GM21423 (cell line): ENCODE data around the gene STPG3.

ENCODE experiments used
- ATAC-seq: cut with Tn5 transposase; IDR thresholded peaks from one replicate; pipeline ENCODE4 v1.9.1; 2021; ENCODE audit warnings: mild to moderate bottlenecking, moderate library complexity; ENCODE audit not compliant: unreplicated experiment

Gene STPG3

DNA sequence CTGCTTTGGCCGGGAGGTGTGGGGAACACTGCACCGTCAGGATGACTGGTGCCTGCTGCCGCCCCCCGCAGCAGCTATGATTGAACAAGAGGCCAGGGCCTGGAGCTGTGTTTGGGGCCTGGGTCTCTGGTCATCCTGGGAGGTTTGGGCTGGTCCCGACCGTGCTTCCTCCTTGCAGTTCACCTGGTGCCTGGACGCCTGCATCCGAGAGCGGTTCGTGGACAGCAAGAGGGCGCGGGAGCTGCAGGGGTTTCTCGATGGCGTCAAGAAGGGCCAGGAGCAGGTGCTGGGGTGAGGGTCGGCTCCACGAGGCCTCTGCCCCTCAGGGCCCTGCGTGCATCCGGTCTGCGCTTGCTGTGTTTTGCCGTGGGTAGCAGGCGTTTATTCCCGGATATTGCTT lies 13.0 kb downstream of the STPG3 start:
- ATAC-seq: no peak

DNA sequence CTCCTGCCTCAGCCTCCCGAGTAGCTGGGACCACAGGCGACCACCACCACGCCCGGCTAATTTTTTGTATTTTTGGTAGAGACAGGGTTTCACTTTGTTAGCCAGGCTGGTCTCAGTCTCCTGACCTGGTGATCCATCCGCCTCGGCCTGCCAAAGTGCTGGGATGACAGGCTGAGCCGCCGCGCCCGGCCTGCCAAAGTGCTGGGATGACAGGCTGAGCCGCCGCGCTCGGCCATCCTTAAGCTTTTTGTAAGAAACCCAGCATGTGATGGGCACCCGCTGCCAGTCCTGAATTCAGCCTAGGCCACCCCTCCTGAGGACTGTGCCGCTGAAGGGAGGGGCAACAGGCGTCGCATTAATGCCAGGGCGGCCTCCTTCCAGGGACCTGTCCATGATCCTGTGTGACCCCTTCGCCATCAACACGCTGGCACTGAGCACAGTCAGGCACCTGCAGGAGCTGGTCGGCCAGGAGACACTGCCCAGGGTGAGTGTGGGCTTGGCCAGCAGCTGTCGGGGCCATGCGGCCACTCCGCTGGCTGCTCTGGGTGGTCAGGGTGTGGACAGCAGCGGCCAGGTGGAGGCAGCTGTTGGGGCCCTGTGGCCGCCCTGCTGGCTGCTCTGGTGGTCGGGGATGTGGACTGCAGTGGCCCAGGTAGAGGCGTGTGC lies 14.5 kb downstream of the STPG3 start:
- ATAC-seq: no peak

DNA sequence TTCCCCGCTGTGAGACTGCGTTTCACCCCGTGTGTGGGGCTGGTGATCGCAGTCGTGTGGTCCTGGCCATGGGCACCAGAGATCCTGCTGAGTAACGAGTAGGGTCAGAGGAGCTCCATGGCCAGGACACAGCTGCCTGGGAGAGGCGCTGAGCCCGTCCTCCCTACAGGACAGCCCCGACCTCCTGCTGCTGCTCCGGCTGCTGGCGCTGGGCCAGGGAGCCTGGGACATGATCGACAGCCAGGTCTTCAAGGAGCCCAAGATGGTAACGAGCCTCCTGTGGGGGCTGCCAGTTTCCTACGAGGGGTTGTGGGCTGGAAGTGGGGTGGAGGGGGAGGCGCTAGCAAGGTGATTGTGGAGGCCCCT lies 15.1 kb downstream of the STPG3 start:
- no peak for ATAC-seq

DNA sequence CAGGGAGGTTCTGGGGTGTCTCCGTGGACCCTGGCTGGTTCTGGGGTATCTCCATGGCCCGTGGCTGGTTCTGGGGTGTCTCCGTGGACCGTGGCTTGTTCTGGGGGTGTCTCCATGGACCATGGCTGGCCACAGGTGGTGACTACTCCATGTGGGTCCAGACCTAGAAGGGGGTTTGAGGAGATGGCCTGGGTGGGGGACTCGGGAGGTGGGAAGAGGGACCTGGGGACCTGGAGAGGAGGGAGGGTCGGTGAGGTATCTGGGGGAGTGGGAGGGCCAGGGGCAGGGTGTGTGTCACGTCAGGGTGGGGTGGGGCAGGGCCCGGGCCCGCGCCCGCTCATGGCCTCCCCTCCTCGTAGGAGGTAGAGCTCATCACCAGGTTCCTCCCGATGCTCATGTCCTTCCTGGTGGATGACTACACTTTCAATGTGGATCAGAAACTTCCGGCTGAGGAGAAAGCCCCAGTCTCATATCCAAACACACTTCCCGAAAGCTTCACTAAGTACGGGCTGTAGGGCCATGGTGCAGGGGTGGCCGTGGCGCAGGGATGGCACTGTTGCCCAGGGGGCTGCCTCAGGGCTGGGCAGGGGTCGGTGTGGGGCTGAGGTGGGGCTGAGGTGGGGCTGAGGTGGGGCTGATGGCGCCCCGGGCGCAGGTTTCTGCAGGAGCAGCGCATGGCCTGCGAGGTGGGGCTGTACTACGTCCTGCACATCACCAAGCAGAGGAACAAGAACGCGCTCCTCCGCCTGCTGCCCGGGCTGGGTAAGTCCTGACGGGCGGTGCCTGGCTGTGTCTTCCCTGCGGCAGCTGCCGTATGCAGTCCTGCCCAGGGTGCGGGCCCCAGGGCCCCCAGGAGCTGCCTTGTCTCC lies 15.7 kb downstream of the STPG3 start:
- ATAC-seq: no peak

DNA sequence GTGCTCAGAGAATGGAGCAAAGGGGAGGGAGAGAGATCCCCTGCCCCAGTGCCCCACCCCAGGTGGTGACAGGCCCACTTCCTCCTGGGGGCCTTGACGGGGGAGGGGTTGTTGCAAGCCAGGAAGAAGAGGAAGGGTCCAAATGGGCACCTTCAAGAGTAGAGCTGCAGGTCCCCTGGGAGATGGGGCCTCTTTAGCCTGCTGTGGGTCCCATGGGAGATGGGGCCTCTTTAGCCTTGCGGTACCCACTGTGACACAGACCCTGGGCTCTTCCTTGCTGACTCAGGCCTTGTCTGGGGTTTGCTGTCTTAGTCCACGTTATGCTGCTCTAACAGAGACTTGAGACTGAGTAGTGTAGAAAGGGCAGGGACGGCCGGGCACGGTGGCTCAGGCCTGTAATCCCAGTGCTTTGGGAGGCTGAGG lies 16.9 kb downstream of the STPG3 start:
- ATAC-seq: no peak

DNA sequence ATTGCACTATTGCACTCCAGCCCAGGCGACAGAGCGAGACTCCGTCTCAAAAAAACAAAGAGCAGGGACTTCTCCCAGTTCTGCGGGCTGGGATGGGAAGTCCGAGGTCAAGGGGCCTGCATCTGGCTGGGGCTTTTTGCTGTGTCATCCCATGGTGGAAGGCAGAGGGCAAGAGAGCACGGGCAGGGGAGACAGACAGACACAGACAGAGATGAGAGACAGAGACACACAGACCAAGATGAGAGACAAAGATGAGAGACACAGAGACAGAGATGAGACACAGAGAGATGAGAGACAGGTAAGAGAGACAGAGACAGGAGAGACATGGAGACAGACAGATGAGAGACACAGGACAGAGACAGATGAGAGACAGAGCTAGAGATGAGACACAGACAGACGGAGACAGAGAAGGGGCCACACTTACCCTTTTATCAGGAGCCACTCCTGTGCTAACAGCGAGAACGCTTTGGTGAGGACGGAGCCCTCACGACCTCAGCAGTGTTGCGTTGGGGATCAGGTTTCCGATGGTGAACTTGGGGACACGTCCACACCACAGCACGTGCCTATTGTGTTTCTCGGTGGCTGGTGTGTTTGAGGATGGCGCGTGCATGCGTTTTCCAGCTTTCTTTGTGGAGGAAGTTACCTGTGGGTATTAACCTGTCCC lies 17.6 kb downstream of the STPG3 start:
- ATAC-seq: no peak

DNA sequence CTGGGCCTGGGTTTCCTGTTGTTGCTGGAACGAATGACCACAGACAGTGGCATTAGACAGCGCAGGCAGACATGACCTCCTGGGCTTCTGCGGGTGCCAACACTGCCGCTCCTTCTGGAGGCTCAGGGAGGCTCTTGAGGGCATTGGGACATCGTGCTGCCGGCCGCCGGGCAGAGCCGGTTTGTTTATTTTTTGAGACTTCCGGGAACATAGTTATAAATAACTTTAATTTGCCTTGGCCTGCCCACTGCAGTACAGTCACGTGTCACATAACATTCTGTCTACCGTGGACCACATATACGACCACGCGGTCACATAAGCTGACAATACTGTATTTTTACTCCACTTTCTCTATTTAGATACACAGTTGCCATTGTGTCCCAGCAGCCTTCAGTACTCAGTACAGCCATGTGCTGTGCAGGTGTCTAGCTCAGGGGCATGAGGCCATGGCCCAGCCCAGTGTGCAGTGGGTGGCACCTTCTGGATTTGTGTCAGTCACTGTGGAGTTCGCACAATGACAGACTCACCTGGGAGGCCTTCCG lies 18.2 kb downstream of the STPG3 start:
- no peak for ATAC-seq

DNA sequence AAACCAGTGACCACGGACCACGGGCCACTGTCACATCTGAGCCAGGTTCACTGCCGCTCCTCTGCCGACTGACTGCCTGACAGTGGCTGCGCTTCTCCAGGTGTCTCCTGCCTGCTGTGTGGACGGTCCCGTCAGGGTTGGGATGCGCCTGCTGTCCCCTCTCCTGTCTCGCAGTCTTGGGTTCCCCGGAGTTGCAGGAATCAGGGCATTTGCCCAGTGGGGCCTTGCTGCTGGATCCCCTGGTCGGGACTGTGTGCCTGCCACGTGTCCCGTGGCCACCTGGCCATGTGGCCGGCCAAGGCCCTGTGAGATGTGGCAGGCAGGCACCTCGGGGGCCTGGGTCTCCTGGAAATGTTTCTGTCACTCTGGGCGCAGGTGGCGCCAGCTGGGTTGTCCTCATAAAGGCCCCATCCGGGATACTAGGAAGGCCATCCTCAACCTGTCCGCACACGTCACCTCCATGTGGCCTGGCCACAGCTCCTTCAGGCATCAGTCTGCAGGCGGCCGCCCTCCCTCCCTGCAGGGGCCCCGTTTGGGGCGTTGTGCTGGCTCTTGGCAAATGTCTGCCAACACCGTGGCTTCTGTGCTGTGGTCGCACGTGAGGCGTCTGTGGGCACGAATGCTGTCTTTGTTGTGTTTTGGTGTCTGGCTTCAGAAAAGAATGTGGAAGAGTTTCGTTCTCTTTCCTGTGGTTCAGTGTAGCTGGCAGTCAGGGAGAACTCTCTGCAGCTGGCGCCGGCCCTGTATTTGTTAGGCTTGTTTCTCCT lies 20.0 kb downstream of the STPG3 start:
- ATAC-seq: no peak

DNA sequence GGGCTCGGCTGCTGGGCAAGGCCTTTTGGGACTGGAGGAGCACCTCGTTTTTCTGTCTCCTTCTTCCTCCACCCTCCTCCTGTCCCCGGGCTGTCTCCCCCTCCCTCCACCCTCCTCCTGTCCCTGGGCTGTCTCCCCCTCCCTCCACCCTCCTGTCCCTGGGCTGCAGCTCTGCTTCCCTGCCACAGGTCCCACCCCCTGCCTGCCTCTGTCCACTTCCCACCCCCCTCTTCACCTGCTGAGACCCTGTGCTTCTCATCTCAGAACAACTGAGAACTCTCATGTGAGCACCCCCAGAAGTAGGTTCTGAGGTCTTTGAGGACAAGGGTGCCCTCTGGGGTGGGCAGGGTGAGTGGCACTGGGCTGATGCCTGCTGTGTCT lies 20.6 kb downstream of the STPG3 start:
- ATAC-seq: no peak

DNA sequence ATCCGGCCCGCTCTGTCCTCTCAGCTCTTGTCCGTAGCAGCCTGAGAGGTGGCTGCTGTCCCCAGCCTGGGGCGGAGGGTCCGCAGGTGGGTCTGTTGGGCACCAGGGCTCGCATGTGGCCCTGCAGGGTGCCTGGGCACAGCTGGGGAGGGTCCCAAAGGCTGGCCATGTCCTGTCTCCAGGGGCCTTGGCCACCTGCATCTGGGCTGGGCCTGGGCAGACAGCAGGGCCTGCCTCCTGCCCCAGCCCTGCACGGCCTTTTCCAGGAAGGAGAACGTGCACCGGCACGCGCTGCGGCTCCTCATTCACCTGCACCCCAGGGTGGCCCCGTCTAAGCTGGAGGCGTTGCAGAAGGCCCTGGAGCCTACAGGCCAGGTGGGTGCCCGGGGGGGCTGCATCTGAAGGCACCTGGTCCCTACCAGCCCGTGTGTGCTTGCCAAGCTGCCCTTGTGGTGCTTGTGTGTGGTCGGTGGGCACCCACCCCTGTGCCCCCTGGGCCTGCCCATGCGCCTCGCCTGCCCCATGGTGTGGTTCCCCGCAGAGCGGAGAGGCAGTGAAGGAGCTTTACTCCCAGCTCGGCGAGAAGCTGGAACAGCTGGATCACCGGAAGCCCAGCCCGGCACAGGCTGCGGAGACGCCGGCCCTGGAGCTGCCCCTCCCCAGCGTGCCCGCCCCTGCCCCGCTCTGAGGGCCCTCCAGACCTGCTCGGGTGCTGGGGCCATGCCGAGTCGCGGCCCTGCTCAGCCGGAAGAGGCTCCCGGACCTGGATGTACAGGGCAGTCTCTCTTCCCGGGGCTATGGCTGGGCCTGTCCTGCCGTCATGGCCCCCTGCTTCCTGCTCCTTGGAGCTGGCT lies 21.4 kb downstream of the STPG3 start:
- ATAC-seq: no peak

DNA sequence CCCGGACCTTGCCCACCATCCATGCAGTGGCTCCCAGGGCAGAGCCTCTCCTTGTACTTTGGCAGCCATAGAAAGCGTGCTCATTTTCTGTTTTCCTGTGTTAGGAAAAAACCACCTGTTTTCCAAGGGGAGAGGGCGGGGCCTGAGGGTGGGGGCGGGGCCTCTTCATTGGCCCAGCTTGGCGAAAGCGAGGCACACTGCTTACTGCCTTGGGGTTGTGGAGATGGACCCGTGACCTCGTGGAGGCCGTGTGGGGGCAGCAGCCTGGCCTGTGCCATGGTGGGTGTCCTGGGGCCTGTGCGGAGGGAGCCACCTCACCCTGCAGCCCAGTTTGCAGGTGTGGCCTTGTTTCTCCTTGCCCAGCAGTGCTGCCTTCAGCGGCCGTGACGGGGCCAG lies 22.0 kb downstream of the STPG3 start:
- no peak for ATAC-seq

DNA sequence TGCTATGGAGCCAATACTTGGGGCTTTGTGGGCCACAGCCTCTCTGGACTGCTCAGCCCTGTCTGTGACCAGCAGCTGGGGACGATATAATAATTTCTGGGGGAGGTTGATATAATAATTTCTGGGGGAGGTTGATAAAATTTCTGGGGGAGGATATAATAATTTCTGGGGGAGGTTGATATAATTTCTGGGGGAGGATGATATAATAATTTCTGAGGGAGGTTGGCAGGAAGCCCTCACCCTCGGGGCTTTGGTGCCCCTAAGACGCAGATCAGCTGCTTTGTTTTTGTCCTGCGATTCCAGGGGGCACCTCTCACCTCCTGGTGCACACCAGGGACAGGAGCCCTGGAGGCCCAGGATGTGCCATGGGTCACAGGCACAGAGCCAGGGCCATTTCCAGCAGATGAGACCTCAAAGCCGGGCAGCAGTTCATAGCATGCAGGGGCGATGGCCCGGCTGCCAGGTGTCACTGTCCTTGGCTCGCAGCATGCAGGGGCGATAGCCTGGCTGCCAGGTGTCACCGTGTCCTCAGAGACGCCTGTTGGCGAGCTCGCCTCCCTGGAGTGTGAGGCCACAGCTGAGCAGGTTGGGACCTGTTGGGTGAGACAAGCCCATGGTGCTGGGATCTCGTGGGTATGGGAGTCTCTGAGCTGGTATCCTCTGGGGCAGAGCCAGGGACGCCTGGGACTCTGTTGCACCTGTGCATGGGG lies 22.7 kb downstream of the STPG3 start:
- ATAC-seq: no peak

DNA sequence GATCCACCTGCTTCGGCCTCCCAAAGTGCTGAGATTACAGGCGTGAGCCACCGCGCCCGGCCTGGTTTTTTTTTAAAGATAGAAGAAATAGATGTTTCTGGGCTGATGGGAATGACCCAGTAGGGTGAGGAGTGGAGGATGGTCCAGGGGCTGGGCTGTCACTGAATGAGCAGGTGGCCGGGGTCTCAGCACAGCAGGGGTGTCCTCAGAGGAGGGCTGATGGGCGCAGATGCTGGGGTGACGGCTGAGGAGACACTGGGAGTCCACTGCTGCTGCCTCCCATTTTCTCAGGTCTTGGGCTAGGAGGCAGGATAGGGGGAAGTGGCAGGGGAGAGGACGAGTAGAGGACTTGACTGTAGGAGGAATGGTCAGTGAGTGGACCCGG lies 24.1 kb downstream of the STPG3 start:
- ATAC-seq: no peak

DNA sequence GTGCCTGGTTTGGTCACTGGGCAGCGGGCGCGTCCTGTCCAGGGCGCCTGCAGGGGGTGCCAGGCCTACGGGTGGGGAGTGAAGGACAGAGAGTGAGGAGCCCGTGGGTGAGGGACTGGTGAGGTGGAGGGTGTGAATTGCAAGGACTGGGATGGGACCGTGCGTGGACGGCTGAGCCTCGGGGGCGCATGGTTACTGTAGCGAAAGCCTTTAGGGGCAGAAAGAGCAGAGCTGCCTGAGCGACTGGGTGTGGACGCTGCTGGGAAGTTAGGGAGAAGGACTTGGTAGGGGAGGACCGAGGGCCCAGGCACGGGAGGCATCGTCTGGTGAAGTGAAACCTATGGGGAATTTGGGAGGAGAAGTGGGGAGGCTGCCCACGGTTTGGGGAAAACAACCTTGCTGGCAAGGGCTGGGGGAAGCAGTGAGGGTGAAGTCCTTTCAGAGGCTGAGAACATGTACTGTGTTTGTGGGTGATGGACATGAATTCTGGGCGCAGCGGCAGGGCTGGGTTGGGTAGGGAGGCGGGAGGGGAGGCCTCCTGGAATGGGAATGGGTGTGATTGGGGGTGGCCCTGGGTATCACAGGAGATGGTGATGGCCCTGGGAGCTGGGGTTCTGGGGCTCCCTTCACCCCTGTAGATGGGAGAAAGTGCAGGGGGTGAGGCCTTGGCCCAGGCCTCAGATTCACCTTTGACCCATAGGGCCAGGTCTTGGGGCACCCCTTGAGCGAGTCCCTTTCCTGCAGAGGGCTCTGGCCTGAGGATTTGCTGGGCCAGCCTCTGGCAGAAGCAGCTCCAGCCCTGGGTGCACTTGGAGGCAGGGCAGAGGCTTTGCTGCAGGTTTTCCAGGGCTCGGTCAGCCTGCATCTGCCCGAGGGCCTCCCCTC lies 24.7 kb downstream of the STPG3 start:
- ATAC-seq: no peak

DNA sequence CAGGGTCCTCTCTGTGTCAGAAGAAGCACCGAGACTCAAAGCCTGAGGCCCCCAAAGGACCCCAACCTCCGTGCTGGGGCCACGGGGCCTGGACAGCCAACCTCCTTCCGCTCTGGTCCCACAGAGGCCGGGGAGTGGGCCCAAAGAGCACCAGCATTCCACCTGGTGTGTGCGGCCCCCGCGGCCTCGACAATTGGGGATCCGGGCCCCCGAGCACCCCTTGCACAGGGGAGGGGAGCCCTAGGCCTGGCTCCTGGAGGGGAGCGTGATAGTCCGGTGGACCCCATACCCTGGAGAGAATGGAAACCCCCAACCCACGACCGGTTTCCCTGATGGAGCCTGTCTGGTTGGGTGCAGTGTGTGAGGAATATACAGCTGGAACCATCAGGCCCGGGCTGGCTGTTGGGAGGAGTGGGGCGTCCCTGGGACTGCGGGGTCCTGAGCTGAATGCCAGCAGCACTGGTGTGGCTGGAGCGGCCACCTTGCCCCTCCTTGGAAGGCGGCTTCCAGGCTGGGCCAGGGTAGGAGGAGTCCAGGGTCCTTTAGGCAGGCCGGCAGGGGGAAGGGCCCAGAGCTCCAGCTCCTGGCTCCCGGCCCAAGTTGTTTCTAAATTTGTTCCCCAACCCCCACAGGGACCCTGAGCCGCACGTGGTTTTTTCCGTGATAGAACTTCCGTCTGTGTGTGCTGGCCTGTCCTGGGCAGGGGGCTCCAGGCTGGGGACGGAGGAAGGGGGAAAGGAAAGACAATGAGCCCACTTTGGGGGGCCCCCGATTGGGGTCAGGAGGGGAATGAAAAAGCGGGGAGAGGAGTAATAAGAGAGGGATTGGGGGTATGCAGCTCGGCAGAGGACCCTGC lies 25.6 kb downstream of the STPG3 start:
- no peak for ATAC-seq

DNA sequence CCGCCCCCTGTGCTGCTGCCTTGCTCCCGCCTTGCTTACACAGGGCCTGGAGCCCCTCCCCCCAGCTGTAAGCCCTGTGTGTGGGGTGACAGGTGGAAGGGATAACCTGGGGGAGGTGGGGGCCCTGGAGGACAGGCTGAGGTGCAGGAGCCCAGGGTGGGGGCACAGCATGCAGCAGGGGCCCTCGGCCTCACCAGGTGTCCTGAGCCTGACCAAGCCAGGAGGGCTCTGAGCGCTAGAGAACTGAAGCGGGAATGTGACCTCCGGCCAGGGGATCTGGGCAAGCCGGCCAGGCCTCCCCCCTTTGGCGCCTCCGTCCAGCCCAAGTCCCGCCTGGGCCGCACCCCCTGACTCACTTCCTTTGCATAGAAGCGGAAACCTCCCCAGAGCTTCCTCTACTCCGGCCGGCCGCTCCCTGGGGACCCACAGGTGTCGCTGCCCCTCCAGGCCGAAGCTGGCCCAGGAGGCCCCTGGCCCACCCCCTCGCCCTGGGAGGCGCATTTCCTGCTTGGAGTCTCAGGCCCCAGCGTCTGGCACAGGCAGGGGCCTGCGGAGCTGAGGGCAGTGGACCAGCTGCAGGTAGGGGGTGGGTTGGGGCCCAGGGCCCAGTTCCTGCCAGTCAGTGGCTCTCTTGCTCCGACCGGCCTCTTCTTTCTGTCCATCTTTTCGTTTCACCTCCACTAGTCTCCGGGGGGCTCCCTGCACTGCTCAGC lies 26.4 kb downstream of the STPG3 start, which contains the start of gene TOR4A:
TOR4A (plus strand) TSS at position 398 of the 713 bp plus-strand sequence. CDS start 964 bp downstream, outside the sequence.
- peak; percentile 82 for ATAC-seq
